ENCODE measurements around the gene ITGAE.

DNA sequence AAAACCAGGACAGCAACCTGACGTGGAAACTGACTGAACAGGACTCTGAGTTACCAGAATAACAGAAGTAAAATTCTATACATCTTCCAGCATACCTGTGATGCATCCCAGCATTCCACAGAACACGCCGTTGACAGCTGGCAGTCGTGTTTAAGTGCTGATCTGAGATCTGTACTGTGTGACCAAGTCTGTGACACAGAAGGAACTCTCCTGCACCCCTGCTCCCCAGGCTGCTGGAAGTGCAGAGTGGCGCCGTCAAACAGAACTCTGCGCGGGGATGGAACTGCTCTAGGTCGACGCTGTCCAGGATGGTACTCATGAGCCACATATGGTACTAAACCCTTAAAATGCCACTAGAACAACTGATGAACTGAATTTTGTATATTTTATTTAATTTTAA, 804 bp upstream of the ITGAE start:
- TF ChIP-seq, protein P1, sequence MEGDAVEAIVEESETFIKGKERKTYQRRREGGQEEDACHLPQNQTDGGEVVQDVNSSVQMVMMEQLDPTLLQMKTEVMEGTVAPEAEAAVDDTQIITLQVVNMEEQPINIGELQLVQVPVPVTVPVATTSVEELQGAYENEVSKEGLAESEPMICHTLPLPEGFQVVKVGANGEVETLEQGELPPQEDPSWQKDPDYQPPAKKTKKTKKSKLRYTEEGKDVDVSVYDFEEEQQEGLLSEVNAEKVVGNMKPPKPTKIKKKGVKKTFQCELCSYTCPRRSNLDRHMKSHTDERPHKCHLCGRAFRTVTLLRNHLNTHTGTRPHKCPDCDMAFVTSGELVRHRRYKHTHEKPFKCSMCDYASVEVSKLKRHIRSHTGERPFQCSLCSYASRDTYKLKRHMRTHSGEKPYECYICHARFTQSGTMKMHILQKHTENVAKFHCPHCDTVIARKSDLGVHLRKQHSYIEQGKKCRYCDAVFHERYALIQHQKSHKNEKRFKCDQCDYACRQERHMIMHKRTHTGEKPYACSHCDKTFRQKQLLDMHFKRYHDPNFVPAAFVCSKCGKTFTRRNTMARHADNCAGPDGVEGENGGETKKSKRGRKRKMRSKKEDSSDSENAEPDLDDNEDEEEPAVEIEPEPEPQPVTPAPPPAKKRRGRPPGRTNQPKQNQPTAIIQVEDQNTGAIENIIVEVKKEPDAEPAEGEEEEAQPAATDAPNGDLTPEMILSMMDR (IDR thresholded peaks at IDR 0.05) = no peak
- TF ChIP-seq BHLHE40 (IDR thresholded peaks at IDR 0.05; ENCODE audit: low read depth, low read length) = no peak
- no peak for TF ChIP-seq MYC (IDR thresholded peaks at IDR 0.05; ENCODE audit: borderline replicate concordance, low read length)
- TF ChIP-seq, protein P2, sequence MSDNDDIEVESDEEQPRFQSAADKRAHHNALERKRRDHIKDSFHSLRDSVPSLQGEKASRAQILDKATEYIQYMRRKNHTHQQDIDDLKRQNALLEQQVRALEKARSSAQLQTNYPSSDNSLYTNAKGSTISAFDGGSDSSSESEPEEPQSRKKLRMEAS (IDR thresholded peaks at IDR 0.05) = no peak
- no peak for TF ChIP-seq JUNB (IDR thresholded peaks at IDR 0.05)
- TF ChIP-seq SMC3 (IDR thresholded peaks at IDR 0.05) = no peak

Data from A549 (cell line).